ENCODE results near the gene ATRNL1.

- TF ChIP-seq CTCF (IDR thresholded peaks at IDR 0.05 in 8 of 11, conservative IDR thresholded peaks at IDR 0.05 in 3 of 11) (no peak), POLR2A (IDR thresholded peaks at IDR 0.05) (no peak), POLR2AphosphoS5 (IDR thresholded peaks at IDR 0.05) (no peak)
Measured at GRCh38 chr10:115762029-115762428, 668.9 kb downstream of the ATRNL1 start.
